IMR-90 (cell line): ENCODE results near the gene NDUFV2.
A peak's percentile ranks its signal among the peaks of the same experiment; 100 is the strongest.

Experiments used
- BHLHE40 ChIP-seq: fragments of 150-350 bp; IDR thresholded peaks from 2 replicates; pipeline ENCODE4 v1.6.1; 2016; ENCODE audit warnings: mild to moderate bottlenecking, low read depth, low read length
- CHD1 ChIP-seq: IDR thresholded peaks from 2 replicates; pipeline ENCODE4 v1.6.1; 2012; ENCODE audit warnings: low read depth, low read length, improper control_type of control experiment
- CTCF ChIP-seq: conservative IDR thresholded peaks from 2 replicates; pipeline ENCODE4 v1.5.1; 2012; ENCODE audit warnings: mild to moderate bottlenecking, low read depth, low read length, improper control_type of control experiment
- FOS ChIP-seq: fragments of 150-350 bp; IDR thresholded peaks from 2 replicates; pipeline ENCODE4 v1.6.1; 2016; ENCODE audit warnings: low read depth, low read length
- MAZ ChIP-seq: IDR thresholded peaks from 2 replicates; pipeline ENCODE4 v1.6.1; 2012; ENCODE audit warnings: low read depth, mild to moderate bottlenecking, low read length, improper control_type of control experiment, moderate library complexity, borderline replicate concordance
- MXI1 ChIP-seq: IDR thresholded peaks from 2 replicates; pipeline ENCODE4 v1.6.1; 2012; ENCODE audit warnings: low read depth, mild to moderate bottlenecking, low read length, moderate library complexity, borderline replicate concordance
- NFE2L2 ChIP-seq: fragments of 150-350 bp; IDR thresholded peaks from 2 replicates; pipeline ENCODE4 v1.6.1; 2016; ENCODE audit warnings: low read depth, mild to moderate bottlenecking, low read length
- POLR2A ChIP-seq: IDR thresholded peaks from 2 replicates; pipeline ENCODE4 v1.6.1; 2012; ENCODE audit warnings: mild to moderate bottlenecking, low read depth, low read length
- RAD21 ChIP-seq: IDR thresholded peaks from 2 replicates; pipeline ENCODE4 v1.6.1; 2012; ENCODE audit warnings: low read length, improper control_type of control experiment
- RCOR1 ChIP-seq: IDR thresholded peaks from 2 replicates; pipeline ENCODE4 v1.6.1; 2012; ENCODE audit warnings: mild to moderate bottlenecking, low read length, improper control_type of control experiment; ENCODE audit not compliant: insufficient replicate concordance
- RFX5 ChIP-seq: IDR thresholded peaks from 2 replicates; pipeline ENCODE4 v1.8.0; 2012; ENCODE audit warnings: low read depth, mild to moderate bottlenecking, low read length, moderate library complexity
- SMC3 ChIP-seq: fragments of 150-350 bp; IDR thresholded peaks from 2 replicates; pipeline ENCODE4 v1.6.1; 2016; ENCODE audit warnings: low read depth, mild to moderate bottlenecking, antibody characterized with exemption, low read length, moderate library complexity
- USF2 ChIP-seq: fragments of 150-350 bp; IDR thresholded peaks from 2 replicates; pipeline ENCODE4 v1.6.1; 2017; ENCODE audit warnings: mild to moderate bottlenecking, antibody characterized with exemption, low read length, low read depth
- TF ChIP-seq, protein P1 (sequence below): fragments of 150-350 bp; IDR thresholded peaks from 2 replicates; pipeline ENCODE4 v1.6.1; 2016; ENCODE audit warnings: low read depth, mild to moderate bottlenecking, low read length, moderate library complexity, borderline replicate concordance

GRCh38 chr18:9135912-9136314 lies 33.4 kb downstream of the NDUFV2 start:
- TF ChIP-seq POLR2A = no peak
- no peak for TF ChIP-seq CTCF
- no peak for TF ChIP-seq MAZ
- TF ChIP-seq, protein P1, sequence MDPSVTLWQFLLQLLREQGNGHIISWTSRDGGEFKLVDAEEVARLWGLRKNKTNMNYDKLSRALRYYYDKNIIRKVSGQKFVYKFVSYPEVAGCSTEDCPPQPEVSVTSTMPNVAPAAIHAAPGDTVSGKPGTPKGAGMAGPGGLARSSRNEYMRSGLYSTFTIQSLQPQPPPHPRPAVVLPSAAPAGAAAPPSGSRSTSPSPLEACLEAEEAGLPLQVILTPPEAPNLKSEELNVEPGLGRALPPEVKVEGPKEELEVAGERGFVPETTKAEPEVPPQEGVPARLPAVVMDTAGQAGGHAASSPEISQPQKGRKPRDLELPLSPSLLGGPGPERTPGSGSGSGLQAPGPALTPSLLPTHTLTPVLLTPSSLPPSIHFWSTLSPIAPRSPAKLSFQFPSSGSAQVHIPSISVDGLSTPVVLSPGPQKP = no peak
- no peak for TF ChIP-seq RAD21
- no peak for TF ChIP-seq RFX5
- TF ChIP-seq USF2 = no peak
- no peak for TF ChIP-seq RCOR1
- TF ChIP-seq FOS = no peak
- TF ChIP-seq CHD1 = no peak
- no peak for TF ChIP-seq SMC3
- TF ChIP-seq BHLHE40 = no peak
- TF ChIP-seq NFE2L2 = no peak
- peak; percentile 35; the same call in 1 of the 2 replicates for TF ChIP-seq MXI1
